GM18858 (cell line): ENCODE results near the gene GNAI2.
"Not testable (repeated sequence)": the region's sequence is repeated elsewhere in the genome, so short reads cannot be mapped to it uniquely, and the experiment has no call there.

Source experiments
- ATAC-seq: cut with Tn5 transposase; IDR thresholded peaks from one replicate; pipeline ENCODE4 v1.9.1; 2021; ENCODE audit not compliant: unreplicated experiment

Gene GNAI2

DNA sequence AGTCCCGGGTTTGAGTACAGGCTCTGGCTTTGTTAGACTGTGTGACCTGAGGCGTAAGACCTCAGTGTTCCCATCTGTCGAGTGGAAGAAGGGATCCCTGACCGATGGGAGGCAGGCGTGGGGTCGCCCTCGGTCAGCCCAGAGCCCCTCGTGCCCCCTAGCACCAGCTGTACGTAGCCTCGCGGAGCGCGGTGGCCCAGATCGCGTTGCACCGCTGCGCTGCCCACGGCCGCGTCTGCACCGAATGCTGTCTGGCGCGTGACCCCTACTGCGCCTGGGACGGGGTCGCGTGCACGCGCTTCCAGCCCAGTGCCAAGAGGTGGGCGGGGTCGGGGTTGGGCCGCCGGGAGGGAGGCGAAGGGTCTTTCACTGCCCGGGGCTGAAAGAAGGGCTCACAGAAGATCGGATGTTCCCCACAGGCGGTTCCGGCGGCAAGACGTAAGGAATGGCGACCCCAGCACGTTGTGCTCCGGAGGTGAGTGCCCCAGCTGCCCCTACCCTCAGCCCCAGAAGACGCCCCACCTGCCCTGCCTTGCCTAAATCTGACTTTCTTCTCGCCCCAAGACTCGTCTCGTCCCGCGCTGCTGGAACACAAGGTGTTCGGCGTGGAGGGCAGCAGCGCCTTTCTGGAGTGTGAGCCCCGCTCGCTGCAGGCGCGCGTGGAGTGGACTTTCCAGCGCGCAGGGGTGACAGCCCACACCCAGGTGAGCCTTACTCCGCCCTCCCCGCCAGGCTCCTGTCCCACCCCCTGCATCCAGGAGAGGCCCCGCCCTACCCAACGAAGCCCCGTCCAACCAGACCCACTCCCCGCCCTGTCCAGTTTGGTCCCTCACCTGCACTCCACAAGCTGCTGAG is 39.4 kb downstream of the GNAI2 start:
- ATAC-seq = no peak

DNA sequence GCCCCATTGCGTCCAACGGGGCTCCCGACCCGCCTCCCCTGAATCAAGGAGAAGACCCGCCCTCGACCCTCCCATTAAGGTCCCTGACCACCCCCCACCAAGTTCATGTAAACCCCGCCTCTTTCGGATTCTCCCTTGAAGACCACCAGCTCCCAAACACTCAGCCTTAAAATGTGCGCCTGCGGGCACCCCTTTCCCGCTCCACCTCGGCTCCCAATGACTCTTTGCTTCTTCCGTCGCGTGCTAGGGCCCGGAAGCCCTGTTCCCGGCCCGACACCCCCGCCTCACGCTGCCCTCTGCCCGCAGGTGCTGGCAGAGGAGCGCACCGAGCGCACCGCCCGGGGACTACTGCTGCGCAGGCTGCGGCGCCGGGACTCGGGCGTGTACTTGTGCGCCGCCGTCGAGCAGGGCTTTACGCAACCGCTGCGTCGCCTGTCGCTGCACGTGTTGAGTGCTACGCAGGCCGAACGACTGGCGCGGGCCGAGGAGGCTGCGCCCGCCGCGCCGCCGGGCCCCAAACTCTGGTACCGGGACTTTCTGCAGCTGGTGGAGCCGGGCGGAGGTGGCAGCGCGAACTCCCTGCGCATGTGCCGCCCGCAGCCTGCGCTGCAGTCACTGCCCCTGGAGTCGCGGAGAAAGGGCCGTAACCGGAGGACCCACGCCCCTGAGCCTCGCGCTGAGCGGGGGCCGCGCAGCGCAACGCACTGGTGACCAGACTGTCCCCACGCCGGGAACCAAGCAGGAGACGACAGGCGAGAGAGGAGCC is 40.2 kb downstream of the GNAI2 start:
- no peak for ATAC-seq

DNA sequence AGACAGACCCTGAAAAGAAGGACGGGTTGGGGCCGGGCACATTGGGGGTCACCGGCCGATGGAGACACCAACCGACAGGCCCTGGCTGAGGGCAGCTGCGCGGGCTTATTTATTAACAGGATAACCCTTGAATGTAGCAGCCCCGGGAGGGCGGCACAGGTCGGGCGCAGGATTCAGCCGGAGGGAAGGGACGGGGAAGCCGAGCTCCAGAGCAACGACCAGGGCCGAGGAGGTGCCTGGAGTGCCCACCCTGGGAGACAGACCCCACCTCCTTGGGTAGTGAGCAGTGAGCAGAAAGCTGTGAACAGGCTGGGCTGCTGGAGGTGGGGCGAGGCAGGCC is 40.7 kb downstream of the GNAI2 start:
- ATAC-seq = no peak

DNA sequence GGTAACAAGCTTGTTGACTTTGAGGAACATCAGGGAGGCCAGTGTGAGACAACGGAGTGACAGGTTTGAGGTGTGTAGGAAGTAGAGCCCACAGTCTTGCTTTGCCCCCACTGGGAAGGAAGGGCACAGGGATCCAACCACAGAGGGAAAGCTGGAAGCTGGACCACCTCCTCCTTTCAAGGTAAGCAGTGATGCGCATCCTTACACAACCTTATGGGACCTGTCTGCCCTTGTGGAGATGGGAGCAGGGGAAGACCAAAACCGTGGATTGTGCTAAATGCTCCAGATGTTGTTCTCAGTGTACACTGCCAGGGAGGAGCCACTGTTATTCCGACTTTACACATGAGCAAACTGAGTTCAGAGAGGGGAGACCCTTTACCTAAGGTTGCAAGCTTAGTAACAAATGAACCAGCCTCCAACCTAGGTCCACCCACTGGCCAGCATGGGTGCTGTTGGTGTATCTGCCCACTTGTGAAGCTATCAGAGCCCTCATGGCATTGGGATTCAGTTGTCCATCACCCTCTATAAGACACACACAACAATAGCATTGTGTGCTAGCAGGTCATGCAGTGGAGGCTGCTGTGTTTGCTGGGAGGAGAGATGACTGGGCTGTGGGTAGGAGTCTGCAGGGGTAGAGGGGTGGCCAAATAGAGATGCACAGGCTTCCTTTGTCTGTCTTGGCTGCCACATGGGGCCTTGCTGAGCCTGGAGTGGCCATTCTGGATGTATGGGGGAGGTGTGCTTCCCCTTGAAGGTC is 42.3 kb downstream of the GNAI2 start:
- no peak for ATAC-seq

DNA sequence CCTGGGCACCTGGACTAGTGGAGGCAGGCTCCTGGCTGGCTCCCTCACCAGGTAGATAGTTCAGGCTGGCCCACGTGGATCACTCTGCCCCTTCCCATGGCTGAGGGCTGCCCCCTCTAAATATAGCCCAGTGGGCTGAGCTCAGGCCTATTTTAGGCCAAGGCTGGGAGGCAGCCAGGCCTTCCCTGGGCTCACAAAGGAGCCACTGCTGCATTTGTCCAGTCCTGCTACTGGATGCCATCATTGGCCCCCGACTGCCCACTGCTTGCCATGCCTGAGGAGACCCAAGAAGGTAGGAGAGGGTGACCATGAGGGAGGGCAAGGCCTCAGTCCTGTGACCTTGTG is 42.8 kb downstream of the GNAI2 start, which contains the start of gene LSMEM2:
Gene LSMEM2, plus strand, starts transcription at position 208 of the 345 bp plus-strand sequence. Its CDS starts 27 bp downstream, at position 235.
- ATAC-seq = no peak

DNA sequence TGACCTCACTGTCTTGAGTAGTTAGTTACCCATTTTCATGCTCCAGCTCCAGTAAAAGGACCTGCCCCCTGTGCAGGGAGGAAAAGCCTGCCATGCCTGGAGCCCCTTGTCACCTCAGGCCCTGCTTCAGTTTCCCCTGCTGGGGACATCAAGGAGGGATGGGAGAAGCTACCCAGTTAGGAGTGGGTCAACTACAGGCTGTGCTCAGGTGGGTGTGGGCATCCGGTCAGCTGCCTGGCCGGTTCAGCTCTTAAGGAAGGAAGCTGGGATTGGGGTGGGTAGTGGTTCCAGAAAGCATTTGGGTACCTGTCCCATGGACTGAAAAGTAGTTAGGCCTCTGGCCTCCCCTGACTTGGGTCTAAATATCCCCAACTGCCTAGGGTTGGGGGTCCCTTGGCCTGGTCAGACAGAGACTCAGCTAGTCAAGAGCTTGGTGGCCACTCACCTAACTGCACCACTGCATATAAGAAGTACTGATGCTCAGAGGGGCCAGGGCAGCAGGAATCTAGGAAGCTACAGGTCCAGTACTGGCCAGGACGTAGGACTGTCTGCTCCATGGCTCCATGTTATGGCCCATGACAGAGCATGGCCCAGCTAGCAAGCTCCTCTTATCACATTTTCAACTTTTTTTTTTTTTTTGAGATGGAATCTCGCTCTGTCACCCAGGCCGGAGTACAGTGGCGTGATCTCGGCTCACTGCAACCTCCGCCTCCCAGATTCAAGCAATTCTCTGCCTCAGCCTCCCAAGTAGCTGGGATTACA is 43.4 kb downstream of the GNAI2 start:
- no peak for ATAC-seq

DNA sequence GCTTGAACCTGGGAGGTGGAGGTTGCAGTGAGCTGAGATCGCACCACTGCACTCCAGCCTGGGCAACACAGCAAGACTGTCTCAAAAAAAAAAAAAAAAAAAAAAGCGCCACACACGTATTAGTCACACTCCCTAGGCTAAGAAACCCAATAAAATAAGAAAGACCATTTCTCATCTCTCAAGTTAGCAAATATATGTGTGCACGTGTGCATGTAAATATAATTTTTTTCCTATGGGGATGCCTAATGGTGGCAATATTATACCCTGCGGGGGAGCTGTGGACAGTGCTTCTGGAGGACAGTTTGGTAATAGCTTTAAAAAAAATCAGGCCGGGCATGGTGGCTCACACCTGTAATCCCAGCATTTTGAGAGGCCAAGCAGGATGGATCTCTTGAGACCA is 48.1 kb downstream of the GNAI2 start:
- ATAC-seq = not testable (repeated sequence)

DNA sequence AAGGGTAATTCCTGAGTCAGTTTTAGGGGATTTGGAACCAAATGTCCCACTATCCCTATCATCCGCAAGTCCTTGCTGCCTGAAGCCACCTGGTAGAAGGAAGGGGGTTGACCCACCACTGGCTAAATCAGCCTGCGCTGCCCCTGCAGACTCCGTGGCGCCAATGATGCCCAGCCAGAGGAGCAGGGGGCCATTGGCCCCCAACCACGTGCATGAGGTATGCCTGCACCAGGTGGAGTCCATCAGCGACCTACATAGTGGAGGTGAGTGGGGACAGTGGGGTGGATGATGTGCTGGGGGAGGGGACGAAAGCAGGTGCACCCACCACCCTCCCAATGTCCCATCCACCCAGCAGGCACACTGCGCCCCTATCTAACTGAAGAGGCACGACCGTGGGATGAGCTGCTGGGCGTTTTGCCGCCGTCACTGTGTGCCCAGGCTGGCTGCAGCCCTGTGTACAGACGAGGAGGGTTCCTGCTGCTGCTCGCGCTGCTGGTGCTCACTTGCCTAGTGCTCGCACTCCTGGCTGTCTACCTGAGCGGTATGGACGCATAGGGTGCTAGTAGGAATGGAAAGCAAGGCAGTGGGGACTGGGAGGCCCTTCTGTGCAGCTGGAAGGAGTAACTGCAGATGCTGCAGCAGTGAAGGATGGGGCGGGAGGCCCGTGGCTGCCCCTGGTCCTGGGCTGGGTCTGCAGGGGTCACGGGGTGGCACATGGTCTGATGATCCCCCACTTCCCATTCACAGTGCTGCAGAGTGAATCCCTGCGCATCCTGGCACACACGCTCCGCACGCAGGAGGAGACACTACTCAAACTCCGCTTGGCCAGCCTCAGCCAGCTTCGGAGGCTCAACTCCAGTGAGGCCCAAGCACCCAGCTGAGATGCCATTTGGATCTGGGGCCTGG is 50.6 kb downstream of the GNAI2 start:
- no peak for ATAC-seq

DNA sequence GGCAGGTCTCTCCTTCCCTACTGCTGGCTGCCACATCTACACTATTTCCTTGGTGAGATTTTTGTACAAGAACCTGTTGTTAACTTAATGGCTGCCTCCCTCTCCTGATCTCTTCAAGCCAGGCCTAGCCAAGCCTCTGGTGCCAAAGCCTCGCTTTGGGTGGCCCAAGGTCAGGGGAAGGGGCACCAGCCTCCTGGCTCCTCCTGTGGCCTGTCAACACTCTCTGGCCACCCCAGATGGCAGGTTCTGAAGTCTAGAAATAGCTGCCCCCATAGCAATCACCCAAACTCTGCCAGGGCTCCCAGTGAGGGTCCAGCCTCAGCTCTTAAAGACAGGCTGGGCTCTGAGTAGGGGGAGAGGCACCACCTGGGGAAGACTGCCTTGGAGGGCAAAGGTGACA is 51.3 kb downstream of the GNAI2 start:
- no peak for ATAC-seq

DNA sequence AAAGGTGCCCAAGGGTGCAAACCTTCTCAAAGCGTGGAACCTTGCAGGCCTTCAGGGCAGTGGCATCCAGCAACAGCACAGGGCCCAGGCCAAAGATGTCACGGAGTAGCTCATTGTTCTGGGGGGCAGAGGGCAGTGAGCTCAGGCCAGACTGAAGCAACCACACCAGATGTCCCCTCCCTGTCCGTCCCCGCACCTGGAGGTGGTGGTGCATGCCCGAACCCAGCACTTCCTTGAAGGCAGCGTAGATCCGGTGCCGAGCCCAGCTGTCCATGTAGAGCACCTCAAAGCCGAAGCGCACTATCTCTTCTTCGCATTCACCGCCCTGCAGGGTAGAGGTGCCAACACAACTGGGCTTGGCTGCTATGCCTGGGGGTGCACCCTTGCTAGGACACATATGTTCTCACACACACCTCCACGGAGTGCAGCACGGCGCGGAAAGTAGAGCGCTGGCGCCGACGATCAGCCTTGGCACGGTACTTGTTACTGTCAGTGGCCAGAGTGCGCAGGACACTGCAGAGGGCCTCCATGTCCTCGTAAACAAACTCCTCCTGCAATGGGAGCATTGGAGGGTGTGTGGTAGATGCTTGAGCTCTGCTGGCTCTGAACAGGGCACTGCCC is 52.5 kb downstream of the GNAI2 start:
- ATAC-seq = no peak

DNA sequence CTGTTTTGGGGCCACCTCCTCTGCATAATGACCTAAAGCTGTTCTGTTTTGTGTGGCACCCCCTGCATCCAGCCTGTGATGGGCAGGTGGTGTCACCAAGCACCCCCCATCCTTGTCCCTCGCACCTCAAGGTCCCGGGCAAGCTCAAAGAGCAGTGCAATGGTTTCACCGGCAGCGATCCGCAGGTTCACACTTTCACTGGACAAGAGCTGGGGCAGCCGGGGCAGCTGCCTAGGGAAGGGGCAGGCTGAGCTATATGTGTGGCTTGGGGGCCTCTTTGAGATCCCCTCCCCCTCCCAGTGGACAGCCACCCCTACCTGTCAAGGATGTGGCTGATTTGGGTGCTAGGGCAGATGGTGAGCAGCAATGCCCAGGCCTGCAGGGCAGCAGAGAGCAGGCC is 53.1 kb downstream of the GNAI2 start:
- ATAC-seq = no peak

DNA sequence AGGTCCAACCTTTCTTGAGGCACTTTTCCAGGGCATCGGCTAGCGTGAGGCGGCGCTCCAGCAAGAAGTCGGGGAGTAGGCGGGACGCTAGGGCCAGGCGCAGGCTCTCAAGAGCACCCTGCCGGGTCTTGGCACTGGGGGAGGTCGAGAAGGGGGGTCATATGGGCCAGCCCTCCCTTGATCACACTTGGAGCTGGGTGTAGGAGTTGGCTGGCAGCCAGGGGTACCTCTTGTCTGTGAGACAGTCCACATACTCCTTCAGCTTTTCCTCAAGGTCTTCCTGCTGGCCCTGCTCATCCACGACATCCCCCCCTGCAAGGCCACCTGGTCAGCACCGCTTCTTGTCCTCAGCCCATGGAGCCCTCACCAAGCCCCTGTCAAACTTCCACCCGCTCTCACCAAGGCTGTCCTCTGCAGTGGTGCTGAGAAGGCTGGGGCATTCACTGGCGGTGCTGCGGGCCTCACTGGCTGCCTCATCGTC is 54.2 kb downstream of the GNAI2 start:
- no peak for ATAC-seq

DNA sequence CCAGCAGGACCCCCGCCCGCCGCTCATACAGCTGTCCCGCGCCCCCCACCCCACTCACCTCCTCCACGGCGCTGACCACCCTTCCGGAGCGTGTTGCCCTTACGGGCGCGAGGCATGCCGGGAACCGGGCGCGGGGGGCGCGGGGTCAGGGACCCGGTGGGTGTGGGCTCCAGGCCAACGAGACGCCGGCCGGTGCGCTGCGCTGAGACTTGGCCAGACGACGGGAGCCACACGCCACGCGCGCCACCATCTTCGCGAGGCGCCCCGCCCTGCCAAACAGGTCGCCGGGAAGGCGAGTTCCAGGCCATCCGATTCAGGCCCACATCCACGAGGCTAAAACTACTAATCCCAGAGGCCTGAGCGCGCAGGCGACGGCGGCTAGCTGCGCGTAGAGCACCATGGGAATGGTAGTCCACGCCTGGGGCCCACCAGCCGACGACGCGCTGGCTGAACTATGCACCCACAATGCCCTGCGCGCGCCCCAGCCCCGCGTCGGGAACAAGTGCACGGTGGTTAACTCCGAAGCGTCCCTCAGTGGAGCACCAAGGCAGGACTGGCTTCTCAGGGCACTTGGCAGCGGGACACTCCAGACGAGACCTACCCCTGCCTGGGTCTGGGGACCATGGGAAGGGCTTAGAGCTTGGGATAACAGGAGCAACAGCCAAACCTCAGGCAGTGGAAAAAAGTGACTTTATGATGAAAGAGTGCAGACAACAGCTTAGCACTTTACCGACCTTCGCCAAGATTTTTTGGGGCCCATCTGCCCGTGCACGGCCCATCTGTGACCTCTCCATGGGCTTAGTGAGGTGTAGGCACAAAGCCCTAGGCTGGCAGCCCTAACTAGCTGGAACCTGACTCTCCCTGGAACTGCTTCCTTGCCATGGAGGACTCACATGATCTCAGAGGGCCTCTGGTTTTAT is 56.4 kb downstream of the GNAI2 start, which contains the start of gene IFRD2:
Gene IFRD2, minus strand, starts transcription at position 271 of the 920 bp plus-strand sequence. Its CDS starts 155 bp downstream, at position 116.
- ATAC-seq = peak; percentile 87

DNA sequence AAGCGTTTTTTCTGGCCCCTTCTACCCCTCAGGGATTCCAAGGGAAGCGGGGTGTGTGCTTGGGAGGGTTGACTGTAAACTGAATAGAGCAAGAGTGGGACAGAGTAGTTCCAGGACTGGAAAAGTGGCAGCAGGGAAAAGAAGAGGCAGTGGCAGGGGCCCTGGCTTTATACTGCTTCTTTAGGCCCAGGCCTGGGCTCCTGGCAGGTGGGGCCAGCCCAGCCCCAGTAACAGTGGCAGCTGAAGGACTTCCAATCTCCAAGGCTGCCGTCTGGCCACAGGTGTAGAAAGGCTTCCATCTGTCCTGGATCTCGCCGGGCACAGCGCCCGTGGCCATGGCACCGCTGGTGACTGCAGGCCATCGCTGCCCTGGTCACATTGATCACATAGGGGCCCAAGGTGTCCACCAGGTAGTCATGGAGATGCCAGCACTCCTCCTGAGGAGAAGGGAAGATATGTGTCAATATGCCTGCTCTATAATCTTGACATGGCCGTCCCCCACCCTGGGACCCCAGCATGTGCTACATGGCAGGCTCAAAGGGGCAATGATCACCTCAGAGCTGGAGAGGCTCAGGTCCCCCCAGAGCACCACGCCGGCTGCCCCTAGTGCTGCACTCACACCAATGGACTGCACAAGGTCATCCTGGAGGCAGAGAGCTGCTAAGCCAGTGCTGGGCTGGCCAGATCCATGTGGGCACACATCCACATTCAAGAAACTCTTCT is 57.2 kb downstream of the GNAI2 start:
- ATAC-seq = no peak

DNA sequence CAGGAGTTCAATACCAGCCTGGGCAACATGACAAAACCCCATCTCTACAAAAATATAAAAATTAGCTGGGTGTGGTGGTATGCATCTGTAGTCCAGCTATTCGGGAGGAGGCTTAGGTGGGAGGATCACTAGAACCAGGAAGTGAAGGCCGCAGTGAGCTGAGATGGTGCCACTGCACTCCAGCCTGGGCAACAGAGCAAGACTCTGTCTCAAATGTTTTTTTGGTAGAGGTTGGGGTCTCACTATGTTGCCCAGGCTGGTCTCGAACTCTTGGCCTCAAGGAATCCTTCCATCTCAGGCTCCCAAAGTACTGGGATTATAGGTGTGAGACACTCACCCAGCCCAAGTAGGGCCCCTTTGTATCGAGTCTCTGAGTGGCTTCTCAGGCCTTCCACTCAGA is 58.1 kb downstream of the GNAI2 start:
- ATAC-seq = no peak

DNA sequence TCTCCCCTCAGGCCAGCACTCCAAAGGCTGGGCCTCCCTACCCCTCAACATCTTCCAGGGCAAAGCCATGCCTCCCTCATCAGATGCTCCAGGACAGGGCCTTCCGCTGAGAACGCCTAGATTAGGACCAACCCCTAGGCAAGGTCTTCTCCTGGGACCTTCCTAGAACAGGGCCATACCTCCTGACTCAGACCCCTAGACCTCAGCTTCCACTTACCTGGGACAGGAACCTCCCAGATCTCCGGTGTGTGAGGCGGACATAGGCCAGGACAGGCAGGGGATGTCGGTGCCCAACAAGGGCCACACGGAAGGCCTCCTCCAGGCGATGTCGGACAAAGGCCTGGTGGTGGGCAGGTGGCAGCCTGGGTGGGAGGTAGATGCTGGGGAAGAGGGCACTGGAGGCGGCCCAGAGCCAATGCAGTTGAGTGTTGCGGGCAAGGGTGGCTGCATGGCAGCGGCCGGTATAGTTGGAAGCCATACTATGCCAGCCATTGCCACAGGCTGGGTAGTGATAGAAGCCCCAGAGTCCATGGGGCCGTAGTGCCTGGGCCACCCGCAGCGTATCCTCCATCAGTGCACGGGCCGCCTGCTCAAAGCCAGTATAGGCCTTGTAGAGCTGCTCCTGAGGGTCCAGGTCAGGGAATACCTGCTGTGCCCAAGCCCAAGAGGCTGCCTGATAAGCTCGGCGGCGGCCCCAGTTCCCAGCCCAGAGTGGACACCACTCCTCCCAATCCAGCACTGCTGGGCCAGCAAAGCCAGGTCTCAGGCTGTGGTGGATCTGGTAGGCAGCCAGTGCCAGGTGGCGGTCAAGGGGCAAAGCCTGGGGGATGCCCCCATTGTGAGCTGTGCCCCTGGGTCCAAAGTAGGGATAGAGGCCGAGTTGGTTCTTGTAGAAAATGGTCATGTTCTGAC is 58.7 kb downstream of the GNAI2 start:
- no peak for ATAC-seq
